Activated CD8-positive, alpha-beta memory T cell treated with anti-CD3 and anti-CD28 coated beads, Interleukin-2, amount 50 U/mL, for 4 hours (primary cell): ENCODE results near the gene ZBTB44.
"Not testable (repeated sequence)": the region's sequence is repeated elsewhere in the genome, so short reads cannot be mapped to it uniquely, and the experiment has no call there.

Experiments used
- DNase-seq: peaks from one replicate; pipeline ENCODE4 v3.0.0-alpha.2; 2020

Gene ZBTB44

DNA sequence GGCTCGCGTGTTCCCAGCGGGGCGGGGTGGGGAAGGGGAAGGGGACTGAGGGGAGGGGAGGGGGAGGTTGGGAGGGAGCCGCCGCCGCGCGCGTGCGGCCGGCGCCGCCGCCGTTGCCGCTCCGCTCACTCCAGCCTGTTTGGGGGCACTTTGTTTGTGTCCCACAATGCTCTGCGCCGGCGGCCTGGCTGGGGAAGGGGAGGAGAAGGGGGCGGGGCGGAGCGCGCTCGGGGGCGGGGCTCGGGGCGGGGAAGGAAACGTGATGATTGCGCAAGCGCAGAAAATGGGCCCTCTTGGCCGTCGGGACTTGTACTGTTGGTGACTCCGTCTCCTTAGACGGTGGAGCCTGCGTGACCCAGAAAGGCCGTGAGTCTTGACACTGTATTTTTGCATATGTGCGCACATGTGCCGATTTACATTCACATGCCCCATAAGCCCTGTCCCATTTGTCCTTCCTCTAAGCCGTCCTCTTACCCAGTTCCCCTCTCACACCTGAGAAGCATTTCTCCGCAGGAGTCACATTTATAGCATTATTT, at the start of gene ZBTB44:
ZBTB44 (minus strand) TSS at position 168 of the 536 bp plus-strand sequence. CDS start 53,044 bp downstream, outside the sequence.
- peak; percentile 90 for DNase-seq

- no peak for DNase-seq
These were observed 44.7 kb upstream of the ZBTB44 start for GRCh38 chr11:130359419-130359818.

DNA sequence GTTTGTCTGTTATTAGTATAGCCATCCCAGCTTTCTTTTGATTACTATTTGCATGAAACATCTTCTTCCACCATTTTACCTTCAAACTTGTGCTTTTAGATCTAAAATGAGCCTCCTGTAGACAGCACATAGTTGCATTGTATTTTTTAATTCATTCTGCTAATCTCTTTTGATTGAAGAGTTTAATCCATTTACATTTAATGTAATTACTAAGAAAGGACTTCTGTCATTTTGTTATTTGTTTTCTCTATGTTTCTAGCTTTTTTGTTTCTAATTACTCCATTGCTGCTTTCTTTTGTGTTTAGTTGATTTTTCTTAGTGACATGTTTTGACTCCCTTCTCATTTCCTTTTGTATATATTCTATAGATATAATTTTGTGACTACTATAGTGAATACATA, 43.7 kb upstream of the ZBTB44 start:
- DNase-seq = no peak

DNA sequence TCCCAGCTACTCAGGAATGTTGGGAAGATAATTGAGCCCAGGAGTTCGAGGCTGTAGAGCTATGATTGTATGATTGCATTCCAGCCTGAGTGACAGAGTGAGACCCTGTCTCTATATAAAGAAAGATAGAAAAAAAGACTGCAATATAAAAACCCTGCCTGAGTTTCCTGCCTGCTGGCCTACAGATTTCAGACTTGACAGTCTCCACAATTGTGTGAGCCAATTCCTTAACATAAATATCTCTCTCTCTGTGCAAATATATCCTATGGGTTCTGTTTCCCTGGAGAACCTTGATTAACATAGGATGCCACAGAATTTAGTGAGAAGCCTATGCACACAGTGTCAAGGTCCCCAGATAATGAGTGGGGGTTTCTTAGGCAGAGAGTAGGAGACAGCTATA, 32.5 kb upstream of the ZBTB44 start:
- DNase-seq = no peak

- DNase-seq = no peak
These were observed 30.1 kb upstream of the ZBTB44 start for GRCh38 chr11:130344841-130345240.

GRCh38 chr11:130340671-130341319, 26.1 kb upstream of the ZBTB44 start:
- no peak for DNase-seq

- no peak for DNase-seq
These were observed 23.9 kb upstream of the ZBTB44 start for GRCh38 chr11:130338667-130339066.

GRCh38 chr11:130337281-130338089, 22.8 kb upstream of the ZBTB44 start:
- DNase-seq = no peak

- DNase-seq = not testable (repeated sequence)
These were observed 16.7 kb upstream of the ZBTB44 start for GRCh38 chr11:130331397-130331796.

GRCh38 chr11:130330101-130330684, 15.5 kb upstream of the ZBTB44 start:
- no peak for DNase-seq

DNA sequence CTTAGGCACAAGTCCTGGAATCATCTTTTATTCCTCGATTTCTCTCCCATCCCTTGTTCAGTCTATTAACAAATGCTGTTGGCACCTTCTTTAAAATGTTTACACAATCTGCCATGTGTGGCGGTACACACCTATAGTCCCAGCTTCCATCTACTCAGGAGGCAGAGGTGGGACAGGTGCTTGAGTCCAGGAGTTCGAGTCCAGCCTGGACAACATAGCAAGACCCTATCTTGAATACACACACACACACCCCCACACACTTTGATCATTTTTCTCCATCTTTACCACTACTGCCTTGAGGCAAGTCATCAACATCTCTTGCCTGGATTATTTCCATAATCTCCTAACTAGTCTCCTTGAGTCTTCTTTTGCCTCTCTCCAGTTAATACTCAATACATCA, 13.7 kb upstream of the ZBTB44 start:
- no peak for DNase-seq

GRCh38 chr11:130327716-130328115, 13.0 kb upstream of the ZBTB44 start:
- DNase-seq = no peak

GRCh38 chr11:130325691-130326090, 11.0 kb upstream of the ZBTB44 start:
- DNase-seq = no peak

GRCh38 chr11:130323452-130324450, 9.0 kb upstream of the ZBTB44 start:
- no peak for DNase-seq

- DNase-seq = no peak
These were observed 7.4 kb upstream of the ZBTB44 start for GRCh38 chr11:130322126-130322525.

DNA sequence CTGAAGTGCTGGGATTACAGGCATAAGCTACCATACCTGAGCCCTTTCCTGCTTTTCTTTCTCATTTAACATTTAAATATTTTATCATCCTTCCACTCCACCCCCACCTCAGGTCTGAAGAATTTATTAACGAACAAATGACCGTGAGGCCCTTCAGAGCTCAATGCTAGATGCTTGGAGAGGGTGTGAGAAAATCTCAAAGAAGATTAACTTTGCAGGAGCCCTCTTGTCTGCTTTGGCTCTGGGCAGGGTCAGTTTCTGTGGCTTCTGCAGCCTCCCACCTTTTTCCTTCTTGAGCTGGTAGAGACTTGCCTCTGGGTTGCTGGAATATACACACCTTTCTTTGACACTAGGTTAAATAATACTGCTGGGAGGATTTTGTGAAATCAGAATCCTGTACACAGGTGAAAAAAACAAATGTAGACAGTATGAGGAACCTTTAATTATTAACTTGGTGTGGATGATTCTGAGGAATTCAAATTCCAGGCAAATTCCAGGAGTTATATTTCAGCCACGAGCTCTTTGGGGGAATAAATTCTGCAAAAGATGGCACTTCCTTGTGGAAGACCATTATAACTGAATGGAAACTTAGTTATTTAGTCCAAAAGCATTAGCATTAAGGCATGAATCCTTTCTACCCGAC, 3.4 kb upstream of the ZBTB44 start:
- no peak for DNase-seq

- DNase-seq = peak; percentile 53
These were observed 745 bp upstream of the ZBTB44 start for GRCh38 chr11:130315354-130315970.

DNA sequence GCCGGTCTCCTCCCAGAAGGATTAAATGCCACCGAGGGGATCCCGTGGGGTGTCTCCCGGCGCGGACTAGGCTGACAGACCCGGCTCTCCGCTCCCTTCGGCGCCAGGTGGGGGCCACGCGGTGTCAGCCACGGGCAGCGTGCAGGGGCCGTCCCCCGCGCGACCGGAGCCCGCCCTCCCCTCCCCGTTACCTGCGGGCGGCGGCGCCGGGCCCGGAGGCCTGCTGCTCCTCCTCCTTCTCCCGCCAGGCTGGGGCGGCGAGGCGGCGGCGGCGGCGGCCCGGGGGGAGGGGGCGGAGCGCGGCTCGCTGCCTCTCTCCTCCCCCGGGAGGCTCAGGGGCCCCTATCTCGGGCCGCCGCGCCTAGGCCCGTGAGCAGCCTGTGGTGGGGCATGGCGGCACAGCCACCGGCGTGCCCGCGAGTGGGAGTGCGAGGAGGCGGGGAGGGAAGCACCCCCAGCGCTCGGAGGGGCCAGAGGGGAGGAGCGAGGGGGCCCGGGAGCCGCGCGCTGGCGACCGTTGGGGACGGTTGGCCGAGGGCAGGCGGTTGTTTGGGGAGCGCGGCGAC, 450 bp downstream of the ZBTB44 start:
- DNase-seq = peak; percentile 70

- DNase-seq = no peak
These were observed 1.1 kb downstream of the ZBTB44 start for GRCh38 chr11:130313383-130314183.

GRCh38 chr11:130312046-130312445, 2.7 kb downstream of the ZBTB44 start:
- no peak for DNase-seq
